ENCODE results near the gene TRAF5. TPM values are rescaled to one million over a fixed set of nuclear protein-coding genes. Genes with fewer than 3 reads are reported as not detected.
"Not testable (repeated sequence)": the region's sequence is repeated elsewhere in the genome, so short reads cannot be mapped to it uniquely, and the experiment has no call there.

The TRAF5 gene
- total RNA-seq, 2 donors from 2014 or later: 56.5 to 78.3 TPM

- H3K9me3 Mint-ChIP-seq: no peaks in the 10 kb centered on the region
- no peaks in the 10 kb centered on the region for H3K4me1 ChIP-seq (ENCODE audit: control insufficient read depth, insufficient read depth, low read length)
- no peak overlapping the region for H3K27ac Mint-ChIP-seq
- no peak for DNase-seq
- H3K27me3 Mint-ChIP-seq (ENCODE audit: insufficient read depth): no peaks in the 10 kb centered on the region
- no peak overlapping the region for H3K27ac ChIP-seq (ENCODE audit: low read depth, low read length)
- H3K9ac ChIP-seq (ENCODE audit: extremely low read depth, low read length, poor library complexity, severe bottlenecking): no peak overlapping the region
- H3K4me1 Mint-ChIP-seq: peaks cover 30% of the 10 kb centered on the region
- H3K9me3 ChIP-seq (ENCODE audit: control insufficient read depth, low read length): no peaks in the 10 kb centered on the region
- H3K36me3 ChIP-seq (ENCODE audit: control insufficient read depth, insufficient read depth, low read length): peaks cover 4% of the 10 kb centered on the region
- WGBS, 2 experiments (ENCODE audit: insufficient coverage in 1 of 2, insufficient read length in 1 of 2): 89% methylated on average over 2 of the region's 2 CpGs; no CpG with 5 or more reads in 1 of the 2 experiments
- no peak overlapping the region for H3K4me3 Mint-ChIP-seq
- TF ChIP-seq CTCF (conservative IDR thresholded peaks at IDR 0.05): no peak
- no peak overlapping the region for H3K4me3 ChIP-seq (ENCODE audit: low read length)
- H3K36me3 Mint-ChIP-seq (ENCODE audit: low read depth): peaks cover 7% of the 10 kb centered on the region
- no peaks in the 10 kb centered on the region for H3K27me3 ChIP-seq (ENCODE audit: control insufficient read depth, insufficient read depth, low read length, poor library complexity, severe bottlenecking)
These were observed 60.3 kb downstream of the TRAF5 start for GRCh38 chr1:211386921-211387320.

GRCh38 chr1:211390829-211391228 lies 64.2 kb downstream of the TRAF5 start:
- not testable (repeated sequence) for H3K4me3 ChIP-seq (ENCODE audit: low read length); H3K9me3 Mint-ChIP-seq; H3K9me3 ChIP-seq (ENCODE audit: control insufficient read depth, low read length); H3K9ac ChIP-seq (ENCODE audit: extremely low read depth, low read length, poor library complexity, severe bottlenecking); H3K27ac Mint-ChIP-seq; H3K4me1 ChIP-seq (ENCODE audit: control insufficient read depth, insufficient read depth, low read length); H3K27me3 Mint-ChIP-seq (ENCODE audit: insufficient read depth); H3K27me3 ChIP-seq (ENCODE audit: control insufficient read depth, insufficient read depth, low read length, poor library complexity, severe bottlenecking); H3K27ac ChIP-seq (ENCODE audit: low read depth, low read length); H3K4me3 Mint-ChIP-seq; DNase-seq
- WGBS, 2 experiments (ENCODE audit: insufficient coverage in 1 of 2, insufficient read length in 1 of 2): 88 to 92% methylated on average over 4 to 7 of the region's 7 CpGs
- Mint-ChIP-seq H3K4me1 (peaks cover 17% of the 10 kb centered on the region), H3K36me3 (ENCODE audit: low read depth) (peaks cover 24% of the 10 kb centered on the region)
- peaks cover 11% of the 10 kb centered on the region for H3K36me3 ChIP-seq (ENCODE audit: control insufficient read depth, insufficient read depth, low read length)

DNA sequence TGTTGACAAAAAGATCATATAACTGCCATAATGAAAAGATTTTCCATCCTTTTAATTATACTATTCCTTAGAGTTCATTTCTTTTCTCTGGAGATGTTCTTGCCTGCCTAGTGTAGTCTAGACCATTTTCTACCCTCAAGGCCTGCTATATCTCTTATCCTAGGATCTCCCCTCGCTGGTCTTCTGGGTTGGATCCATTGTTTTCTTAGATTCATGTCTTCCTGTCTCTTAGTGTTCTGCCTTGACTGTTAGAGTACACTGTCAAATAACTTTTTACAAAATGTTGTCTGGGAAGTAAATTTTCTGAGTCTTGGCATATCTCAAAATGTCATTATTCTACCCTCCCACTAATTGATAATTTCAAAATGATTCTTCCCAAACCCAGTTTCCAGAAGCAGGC lies 66.6 kb downstream of the TRAF5 start:
- Histone ChIP-seq H3K27me3 (ENCODE audit: control insufficient read depth, insufficient read depth, low read length, poor library complexity, severe bottlenecking) (no peaks in the 10 kb centered on the region), H3K4me3 (ENCODE audit: low read length) (no peak overlapping the region), H3K9ac (ENCODE audit: extremely low read depth, low read length, poor library complexity, severe bottlenecking) (no peak overlapping the region), H3K36me3 (ENCODE audit: control insufficient read depth, insufficient read depth, low read length) (peaks cover 11% of the 10 kb centered on the region), H3K4me1 (ENCODE audit: control insufficient read depth, insufficient read depth, low read length) (no peaks in the 10 kb centered on the region), H3K27ac (ENCODE audit: low read depth, low read length) (no peak overlapping the region), H3K9me3 (ENCODE audit: control insufficient read depth, low read length) (no peaks in the 10 kb centered on the region)
- Mint-ChIP-seq H3K27ac (no peak overlapping the region), H3K4me1 (peaks cover 5% of the 10 kb centered on the region), H3K4me3 (no peak overlapping the region), H3K9me3 (no peaks in the 10 kb centered on the region), H3K27me3 (ENCODE audit: insufficient read depth) (no peaks in the 10 kb centered on the region), H3K36me3 (ENCODE audit: low read depth) (peaks cover 26% of the 10 kb centered on the region)
- DNase-seq: no peak
- WGBS, 2 experiments (ENCODE audit: insufficient coverage in 1 of 2, insufficient read length in 1 of 2): 100% methylated on average over 1 of the region's 1 CpG; no CpG with 5 or more reads in 1 of the 2 experiments
- no peak for TF ChIP-seq CTCF (conservative IDR thresholded peaks at IDR 0.05)
